T-helper 2 cell treated with Interferon-gamma antibody and Interleukin-4, amounts not matched to agents 100 ng/mL and 5 ng/mL, for 36 hours (primary cell): ENCODE results near the gene OTUD3. TPM values are rescaled to one million over a fixed set of nuclear protein-coding genes. Genes with fewer than 3 reads are reported as not detected.
"Not testable (repeated sequence)": the region's sequence is repeated elsewhere in the genome, so short reads cannot be mapped to it uniquely, and the experiment has no call there.

Source experiments
- intact Hi-C: fragments of 100-400 bp; cut with micrococcal nuclease; formaldehyde crosslinking; loops from one replicate; pipeline ENCODE4 v1.15.1; 2023
- total RNA-seq: library from RNA; stranded (reverse); gene quantifications from 2 replicates; pipeline ENCODE4 v1.2.3, GENCODE V29; 2022

The OTUD3 gene
- total RNA-seq, 1 donor from 2014 or later: 12.5 TPM

- intact Hi-C loops: not testable (repeated sequence)
Observed at GRCh38 chr1:19868575-19868974, 13.6 kb upstream of the OTUD3 start.

DNA sequence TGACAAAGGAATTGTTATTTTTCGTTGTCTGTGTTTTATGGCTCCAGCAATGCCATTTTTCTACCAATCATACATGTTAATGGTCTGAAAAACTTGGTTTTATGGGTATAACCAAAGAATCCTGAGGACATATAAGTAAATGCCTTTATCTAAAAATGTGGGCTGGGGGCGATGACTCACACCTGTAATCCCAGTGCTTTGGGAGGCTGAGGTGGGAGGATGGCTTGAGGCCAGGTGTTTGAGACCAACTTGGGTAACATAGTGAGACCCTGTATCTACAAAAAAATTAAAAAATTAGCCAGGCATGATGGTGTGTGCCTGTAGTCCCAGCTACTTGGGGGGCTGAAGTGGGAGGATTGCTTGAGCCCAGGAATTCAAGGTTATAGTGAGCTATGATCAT, 12.7 kb upstream of the OTUD3 start:
- intact Hi-C loops: not testable (repeated sequence)

DNA sequence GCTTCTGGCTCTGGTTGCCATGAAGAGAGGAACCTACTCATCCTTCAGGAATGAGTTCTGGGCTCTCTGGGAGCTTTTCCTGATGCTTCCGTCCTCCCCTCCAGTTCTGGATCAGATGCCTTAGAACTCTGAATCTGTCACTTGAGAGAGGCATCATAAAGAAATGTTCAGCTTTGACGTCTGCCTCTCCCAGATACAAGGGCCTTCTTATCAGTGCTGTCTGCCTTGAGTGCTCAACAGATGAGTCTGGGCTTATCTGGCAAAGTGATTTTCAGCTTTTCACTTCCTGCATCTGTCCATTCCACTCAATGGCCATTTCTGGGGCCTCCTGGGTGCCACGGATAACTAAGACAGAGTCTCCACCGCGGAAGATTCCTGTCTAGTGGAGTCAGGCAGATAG, 12.3 kb upstream of the OTUD3 start:
- intact Hi-C loops: no loop called here

- intact Hi-C loops: no loop called here
Observed at GRCh38 chr1:19872190-19872589, 10.0 kb upstream of the OTUD3 start.

- intact Hi-C loops: no loop called here
Observed at GRCh38 chr1:19877181-19877750, 4.9 kb upstream of the OTUD3 start.

GRCh38 chr1:19877821-19878636, 4.2 kb upstream of the OTUD3 start:
- intact Hi-C loops: no loop called here

- intact Hi-C loops: no loop called here
Observed at GRCh38 chr1:19878637-19878985, 3.6 kb upstream of the OTUD3 start.

- intact Hi-C loops: no loop called here
Observed at GRCh38 chr1:19879227-19879626, 3.0 kb upstream of the OTUD3 start.

DNA sequence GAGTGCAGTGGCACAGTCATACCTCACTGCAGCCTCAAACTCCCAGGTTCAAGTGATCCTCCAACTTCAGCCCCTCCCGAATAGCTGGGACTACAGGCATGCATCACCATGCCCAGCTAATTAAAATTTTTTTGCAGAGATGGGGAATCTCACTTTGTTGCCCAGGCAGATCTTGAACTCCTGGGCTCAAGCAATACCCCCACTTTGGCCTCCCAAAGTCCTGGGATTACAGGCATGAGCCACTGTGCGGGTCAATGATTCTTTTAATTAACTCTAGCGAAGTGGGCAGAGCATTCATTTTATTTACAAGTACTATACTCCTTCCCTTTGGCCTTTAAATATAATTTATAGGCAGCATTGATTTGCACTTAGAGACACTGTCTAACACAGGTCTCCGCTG, 2.5 kb upstream of the OTUD3 start:
- intact Hi-C loops: no loop called here

- intact Hi-C loops: not testable (repeated sequence)
Observed at GRCh38 chr1:19880841-19881240, 1.4 kb upstream of the OTUD3 start.

DNA sequence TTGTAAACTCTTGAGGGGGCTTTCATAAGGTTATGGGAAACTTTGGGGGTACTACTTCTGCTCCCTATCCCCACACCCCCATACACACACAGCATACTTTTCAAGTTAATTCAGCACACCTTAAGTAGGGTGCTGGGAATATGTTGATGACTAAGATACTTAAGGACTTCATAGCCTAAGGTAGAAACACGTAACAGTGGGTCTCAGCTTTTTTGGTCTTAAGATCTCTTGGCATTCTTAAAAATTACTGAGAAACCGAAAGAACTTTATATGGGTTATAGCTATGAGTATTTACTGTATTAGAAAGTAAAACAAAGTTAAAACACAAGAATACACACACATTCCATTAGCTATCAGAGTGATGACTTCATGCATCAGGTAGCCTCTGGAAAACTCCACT, 2.1 kb downstream of the OTUD3 start:
- intact Hi-C loops: no loop called here

GRCh38 chr1:19885821-19886220, 3.6 kb downstream of the OTUD3 start:
- intact Hi-C loops: no loop called here

GRCh38 chr1:19888112-19888511, 5.9 kb downstream of the OTUD3 start:
- intact Hi-C loops: no loop called here

GRCh38 chr1:19889656-19890055, 7.5 kb downstream of the OTUD3 start:
- intact Hi-C loops: no loop called here

DNA sequence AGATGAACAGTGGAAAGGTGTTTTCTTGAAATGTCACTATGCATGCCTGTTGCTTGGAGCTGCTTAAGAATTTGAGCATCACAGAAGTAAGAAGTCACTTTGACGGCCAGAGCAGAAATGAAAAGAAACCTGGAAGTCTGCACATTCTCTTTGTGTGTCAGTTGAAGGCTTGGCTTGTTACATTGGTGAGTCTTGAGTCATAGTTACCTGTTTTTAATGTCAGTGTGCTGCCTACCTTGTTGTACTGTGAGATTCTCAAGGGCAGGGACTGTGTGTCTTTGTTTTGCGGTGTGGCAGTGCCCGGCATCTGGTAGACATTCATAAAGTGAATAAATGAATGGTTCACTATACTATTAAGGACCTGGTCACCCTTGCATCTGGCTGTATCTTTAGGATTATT, 9.9 kb downstream of the OTUD3 start:
- intact Hi-C loops: no loop called here

DNA sequence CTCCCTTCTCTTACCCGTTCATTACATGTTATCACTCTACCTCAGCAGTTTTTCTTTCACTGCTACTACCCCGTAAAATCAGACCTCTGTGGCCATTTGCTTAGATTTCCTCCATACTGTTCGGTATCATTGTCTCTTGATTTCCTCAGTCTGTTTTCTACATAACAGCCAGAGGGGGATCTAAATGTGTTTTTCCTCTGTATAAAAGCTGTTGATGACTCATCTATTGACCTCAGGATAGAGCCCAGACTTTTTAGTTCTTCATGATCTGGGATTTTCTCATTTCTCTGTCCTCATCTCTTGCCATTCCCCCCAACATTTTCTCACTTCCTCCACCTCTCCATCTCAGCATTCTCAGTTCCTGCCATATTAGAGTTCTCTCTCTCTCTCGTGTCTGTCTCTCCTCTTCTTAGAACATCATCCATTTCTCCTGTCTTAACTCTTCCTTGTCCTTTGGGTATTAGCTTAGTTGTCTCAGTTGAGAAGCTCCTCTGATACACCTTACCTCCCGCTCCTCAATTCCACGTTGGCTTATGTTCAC, 10.5 kb downstream of the OTUD3 start:
- intact Hi-C loops: no loop called here

DNA sequence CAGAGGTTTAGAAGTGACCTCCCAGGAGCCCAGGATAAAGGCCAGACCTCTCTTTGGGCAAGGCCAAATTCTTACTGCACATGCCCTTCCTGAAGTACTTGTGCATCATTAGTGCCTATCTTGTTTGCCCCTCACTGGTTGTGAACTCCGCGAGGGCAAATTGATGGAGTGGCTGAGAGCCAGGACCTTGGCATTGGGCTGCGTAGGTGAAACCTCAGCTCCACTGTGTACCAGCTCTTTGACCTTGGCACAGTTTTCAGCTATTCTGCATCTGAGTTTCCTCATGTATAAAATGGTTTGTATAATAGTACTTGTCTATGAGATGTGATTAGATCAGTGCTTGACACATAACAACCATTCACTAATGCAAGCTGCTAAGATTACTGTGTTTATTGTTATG, 11.5 kb downstream of the OTUD3 start:
- intact Hi-C loops: no loop called here

DNA sequence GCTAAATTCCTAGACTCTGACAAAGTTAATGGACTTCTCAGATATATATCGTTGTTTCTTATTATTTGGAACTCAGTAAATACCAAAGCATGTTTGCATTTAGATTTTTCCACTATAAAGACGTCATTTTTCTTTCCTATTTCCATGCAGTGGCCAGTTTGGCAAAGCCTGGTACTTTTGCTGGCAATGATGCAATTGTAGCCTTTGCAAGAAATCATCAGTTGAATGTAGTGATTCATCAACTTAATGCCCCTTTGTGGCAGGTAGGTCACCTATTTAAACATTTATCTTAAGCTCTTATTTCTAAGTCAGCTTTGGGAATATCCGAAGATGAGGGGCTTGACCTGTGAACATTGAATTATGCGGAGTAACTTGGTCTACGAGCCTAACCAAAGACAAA, 12.0 kb downstream of the OTUD3 start:
- intact Hi-C loops: no loop called here

- intact Hi-C loops: no loop called here
Observed at GRCh38 chr1:19901653-19902052, 19.5 kb downstream of the OTUD3 start.

GRCh38 chr1:19903621-19904020, 21.4 kb downstream of the OTUD3 start:
- intact Hi-C loops: no loop called here

DNA sequence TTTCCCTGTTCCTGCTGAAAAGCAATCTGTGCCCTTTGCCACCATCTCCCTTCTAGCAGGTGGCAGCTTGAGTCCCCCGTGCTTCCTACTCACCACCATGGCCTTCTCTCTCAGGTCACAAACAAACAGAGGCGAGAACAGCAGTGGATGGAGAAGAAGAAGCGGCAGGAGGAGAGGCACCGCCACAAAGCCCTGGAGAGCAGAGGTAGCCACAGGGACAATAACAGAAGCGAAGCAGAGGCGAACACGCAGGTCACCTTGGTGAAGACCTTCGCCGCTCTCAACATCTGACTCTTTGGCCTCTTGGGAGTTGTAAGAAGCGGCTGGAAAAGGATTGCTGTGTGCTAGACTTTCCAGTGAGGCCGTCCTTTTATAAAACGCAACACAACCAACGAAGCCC, 25.3 kb downstream of the OTUD3 start:
- intact Hi-C loops: no loop called here

- intact Hi-C loops: no loop called here
Observed at GRCh38 chr1:19909392-19909791, 27.2 kb downstream of the OTUD3 start.

- intact Hi-C loops: no loop called here
Observed at GRCh38 chr1:19909971-19910370, 27.8 kb downstream of the OTUD3 start.
